HEK293 (cell line): ENCODE measurements around the gene BAG1.

Experiments
- CTCF ChIA-PET: fragments of 350-600 bp; formaldehyde crosslinking; extraction: SDS; loops from one replicate; lab custom pipeline; 2021; ENCODE audit warnings: antibody characterized with exemption; lab: Yijun Ruan, JAX
- POLR2A ChIA-PET: fragments of 300-600 bp; formaldehyde crosslinking; extraction: SDS; loops from one replicate; lab custom pipeline; 2020; ENCODE audit warnings: antibody characterized with exemption, inconsistent platforms; lab: Yijun Ruan, JAX
- H3K27ac ChIP-seq: fragments of 200-500 bp; sonication (Bioruptor generic); 2 replicates; pipeline ENCODE4 v1.5.1; 2014; ENCODE audit warnings: low read depth, low read length, control low read depth, inconsistent platforms; ENCODE audit errors: extremely low read depth
- H3K36me3 ChIP-seq, 2 experiments: fragments of 200-500 bp in 1 of 2; sonication (Bioruptor generic) in 1 of 2; 1 replicate in 1 of 2; 2 replicates in 1 of 2; pipeline ENCODE4 v1.5.1; 2014 to 2017; ENCODE audit warnings: inconsistent platforms in 2 of 2, low read length in 2 of 2; ENCODE audit not compliant: control insufficient read depth in 2 of 2, insufficient read depth in 1 of 2
- H3K4me1 ChIP-seq: fragments of 200-500 bp; sonication (Bioruptor generic); 2 replicates; pipeline ENCODE4 v1.5.1; 2014; ENCODE audit warnings: mild to moderate bottlenecking, low read length, inconsistent platforms; ENCODE audit not compliant: control insufficient read depth, insufficient read depth
- H3K4me3 ChIP-seq: 2 replicates; pipeline ENCODE4 v1.5.1; 2011; ENCODE audit warnings: low read depth, mild to moderate bottlenecking, control low read depth, low read length, moderate library complexity
- H3K9me3 ChIP-seq: fragments of 200-500 bp; sonication (Bioruptor generic); 2 replicates; pipeline ENCODE4 v1.5.1; 2014; ENCODE audit warnings: low read depth, low read length, inconsistent platforms; ENCODE audit not compliant: control insufficient read depth, insufficient read depth
- FEZF1 ChIP-seq: fragments of 450-650 bp; formaldehyde crosslinking; IDR thresholded peaks from 2 replicates; pipeline ENCODE4 v1.5.1; 2016; ENCODE audit warnings: missing biosample characterization, missing genetic modification characterization
- PRDM1 ChIP-seq: fragments of 450-650 bp; formaldehyde crosslinking; IDR thresholded peaks from 2 replicates; pipeline ENCODE4; 2016; ENCODE audit warnings: missing biosample characterization, missing genetic modification characterization
- ZNF23 ChIP-seq: fragments of 450-650 bp; formaldehyde crosslinking; IDR thresholded peaks from 2 replicates; pipeline ENCODE4 v1.5.1; 2016; ENCODE audit warnings: missing biosample characterization, missing genetic modification characterization, borderline replicate concordance
- ZNF549 ChIP-seq: fragments of 450-650 bp; IDR thresholded peaks from 2 replicates; pipeline ENCODE4 v1.5.1; 2018; ENCODE audit warnings: missing biosample characterization, missing genetic modification characterization, mild to moderate bottlenecking, inconsistent platforms, moderate library complexity
- ZNF560 ChIP-seq: fragments of 450-650 bp; formaldehyde crosslinking; IDR thresholded peaks from 2 replicates; pipeline ENCODE4 v1.5.1; 2017; ENCODE audit warnings: missing biosample characterization, missing genetic modification characterization, borderline replicate concordance

BAG1 gene

GRCh38 chr9:33209394-33209793, 55.1 kb downstream of the BAG1 start:
- H3K4me3 ChIP-seq = no peak overlapping the region
- no peak overlapping the region for H3K27ac ChIP-seq
- no peaks in the 10 kb centered on the region for H3K9me3 ChIP-seq
- no peak for TF ChIP-seq FEZF1 (tag by site-specific recombination)
- TF ChIP-seq ZNF549 (tag by site-specific recombination) = no peak
- TF ChIP-seq ZNF560 (tag by site-specific recombination) = no peak
- H3K36me3 ChIP-seq = no peaks in the 10 kb centered on the region
- POLR2A ChIA-PET = no interaction called here
- H3K4me1 ChIP-seq = no peaks in the 10 kb centered on the region
- CTCF ChIA-PET = no interaction called here

- ChIA-PET POLR2A (no interaction called here), CTCF (interaction anchor here (2.1 kb wide), 1 partner anchor 10 kb away, joined by 11 read pairs; no protein-coding TSS in a partner anchor)
- Histone ChIP-seq H3K27ac (no peak overlapping the region), H3K4me3 (no peak overlapping the region), H3K4me1 (no peaks in the 10 kb centered on the region), H3K9me3 (no peaks in the 10 kb centered on the region), H3K36me3 (no peaks in the 10 kb centered on the region)
- TF ChIP-seq ZNF23 (tag by site-specific recombination) (no peak), PRDM1 (0 out of 2 replicates have a peak, but pooled peaks have one; percentile 13)
Measured at GRCh38 chr9:33202552-33203201, 61.8 kb downstream of the BAG1 start.
